ENCODE measurements around the gene ITPKB.

DNA sequence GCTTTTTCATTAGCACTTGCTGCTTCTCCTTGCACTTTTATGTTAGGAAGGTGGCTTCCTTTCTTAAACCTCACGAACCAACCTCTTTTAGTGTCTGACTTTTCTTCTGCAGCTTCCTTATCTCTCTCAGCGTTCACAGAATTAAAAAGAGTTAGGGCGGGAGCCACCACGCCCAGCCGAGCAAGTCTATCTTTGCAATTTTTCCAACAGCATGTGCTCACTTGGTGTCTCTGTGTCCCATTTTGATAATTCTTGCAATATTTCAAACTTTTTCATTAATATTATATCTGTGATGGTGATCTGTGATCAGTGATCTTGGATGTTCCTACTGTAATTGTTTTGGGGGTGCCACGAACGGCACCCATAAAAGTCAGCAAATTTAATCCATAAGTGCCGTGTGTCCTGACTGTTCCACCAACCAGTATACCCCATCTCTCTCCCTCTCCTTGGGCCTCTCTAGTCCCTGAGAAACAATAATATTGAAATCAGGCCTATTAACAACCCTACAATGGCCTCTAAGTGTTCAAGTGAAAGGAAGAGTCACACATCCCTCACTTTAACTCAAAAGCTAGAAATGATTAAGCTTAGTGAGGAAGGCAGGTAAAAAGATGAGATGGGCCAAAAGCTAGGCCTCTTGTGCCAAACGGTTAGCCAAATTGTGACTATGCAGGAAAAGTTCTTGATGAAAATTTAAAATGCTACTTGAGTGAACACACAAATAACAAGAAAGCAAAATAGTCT lies 15.9 kb upstream of the ITPKB start:
- TF ChIP-seq EZH2 (IDR thresholded peaks at IDR 0.05; ENCODE audit: borderline replicate concordance, low read depth, low read length, severe bottlenecking): no peak
- TF ChIP-seq, protein P1, sequence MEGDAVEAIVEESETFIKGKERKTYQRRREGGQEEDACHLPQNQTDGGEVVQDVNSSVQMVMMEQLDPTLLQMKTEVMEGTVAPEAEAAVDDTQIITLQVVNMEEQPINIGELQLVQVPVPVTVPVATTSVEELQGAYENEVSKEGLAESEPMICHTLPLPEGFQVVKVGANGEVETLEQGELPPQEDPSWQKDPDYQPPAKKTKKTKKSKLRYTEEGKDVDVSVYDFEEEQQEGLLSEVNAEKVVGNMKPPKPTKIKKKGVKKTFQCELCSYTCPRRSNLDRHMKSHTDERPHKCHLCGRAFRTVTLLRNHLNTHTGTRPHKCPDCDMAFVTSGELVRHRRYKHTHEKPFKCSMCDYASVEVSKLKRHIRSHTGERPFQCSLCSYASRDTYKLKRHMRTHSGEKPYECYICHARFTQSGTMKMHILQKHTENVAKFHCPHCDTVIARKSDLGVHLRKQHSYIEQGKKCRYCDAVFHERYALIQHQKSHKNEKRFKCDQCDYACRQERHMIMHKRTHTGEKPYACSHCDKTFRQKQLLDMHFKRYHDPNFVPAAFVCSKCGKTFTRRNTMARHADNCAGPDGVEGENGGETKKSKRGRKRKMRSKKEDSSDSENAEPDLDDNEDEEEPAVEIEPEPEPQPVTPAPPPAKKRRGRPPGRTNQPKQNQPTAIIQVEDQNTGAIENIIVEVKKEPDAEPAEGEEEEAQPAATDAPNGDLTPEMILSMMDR (IDR thresholded peaks at IDR 0.05; ENCODE audit: borderline replicate concordance, extremely low read depth, low read length, poor library complexity, severe bottlenecking): no peak

Data from DND-41 (cell line).